Stimulated activated CD8-positive, alpha-beta memory T cell treated with anti-CD3 and anti-CD28 coated beads, Interleukin-2, amount 100 ng/mL, for 1 hour (primary cell): ENCODE results near the gene EPG5.

ENCODE experiments used
- DNase-seq, 2 donors: peaks; one replicate each; pipeline ENCODE4 v3.0.0-alpha.2; 2020; ENCODE audit warnings: low read depth in 2 of 2

The EPG5 gene

GRCh38 chr18:45913276-45913675, 53.9 kb downstream of the EPG5 start:
- DNase-seq, result no peak

DNA sequence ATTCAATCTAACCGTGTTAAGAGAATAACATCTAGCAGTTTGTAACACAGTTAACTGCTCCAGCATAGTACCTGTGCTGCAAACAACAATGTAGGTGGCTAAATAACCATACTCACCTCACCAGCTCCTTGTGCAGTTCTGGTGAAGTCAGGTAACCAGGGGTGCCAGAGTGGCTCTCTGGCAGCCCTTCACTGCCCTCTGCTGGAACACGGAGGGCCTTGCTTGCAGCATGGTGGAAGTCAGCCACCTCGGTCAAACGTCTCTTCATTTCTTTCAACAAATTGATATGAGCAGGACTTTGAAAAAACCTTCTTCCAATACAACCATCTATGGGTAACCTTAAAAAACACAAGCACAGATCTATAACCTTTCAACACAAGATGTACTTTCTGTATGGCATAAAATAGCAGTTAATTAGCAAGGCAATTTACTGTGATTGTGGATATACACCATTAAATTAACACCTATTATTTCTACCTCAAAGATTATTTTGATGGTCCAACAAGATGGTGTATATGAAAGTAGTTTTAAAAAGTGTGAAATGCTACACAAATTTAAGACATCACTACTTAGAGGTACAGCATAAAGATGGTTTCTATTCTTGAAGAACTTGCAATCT, 56.6 kb downstream of the EPG5 start:
- DNase-seq, result peak; percentile 5 to 18

DNA sequence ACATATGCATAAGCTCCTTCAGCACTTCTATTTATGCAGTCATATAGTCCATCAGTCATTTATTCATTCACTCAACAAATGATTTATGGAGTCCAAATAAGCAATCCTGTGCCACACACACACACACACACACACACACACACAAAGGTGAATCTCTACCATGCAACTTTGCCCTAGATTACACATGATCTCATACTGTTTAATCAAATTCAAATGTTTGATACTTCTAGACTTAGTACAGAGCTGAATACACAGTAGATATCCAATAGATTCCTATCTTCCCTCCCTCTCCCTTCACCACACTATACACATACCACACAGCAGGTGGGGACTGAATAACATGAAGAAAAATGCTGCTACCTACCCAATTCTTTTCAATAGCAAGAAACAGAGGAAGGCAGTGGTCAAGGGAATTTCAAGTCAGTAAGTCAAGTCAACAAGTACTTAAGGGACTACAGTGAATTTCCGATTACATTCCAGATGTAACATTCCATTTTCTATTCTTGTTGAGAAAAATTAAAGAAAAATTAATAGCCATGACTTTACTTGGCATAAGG, 65.4 kb downstream of the EPG5 start:
- DNase-seq, result no peak

DNA sequence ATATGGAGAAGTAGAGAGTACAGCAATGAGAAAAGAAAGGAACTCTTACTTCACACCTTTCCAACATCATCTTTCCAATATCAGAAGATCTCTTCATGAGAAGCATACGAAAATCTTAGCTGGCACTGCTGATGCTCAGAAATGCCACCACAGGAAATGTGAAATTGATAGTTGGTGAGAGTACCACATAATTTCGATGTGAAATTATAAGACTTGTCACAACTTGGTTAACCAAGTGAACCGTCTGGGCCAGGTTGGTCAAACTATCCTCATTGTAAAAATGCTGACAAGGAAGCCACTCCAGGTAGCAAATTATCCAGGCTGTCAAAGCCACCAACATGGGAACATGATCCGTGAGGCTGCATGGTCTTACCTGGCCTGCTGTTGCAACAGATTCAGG, 66.5 kb downstream of the EPG5 start:
- DNase-seq, result no peak

GRCh38 chr18:45896991-45897390, 70.1 kb downstream of the EPG5 start:
- DNase-seq, result no peak

- no peak for DNase-seq
These were observed 70.7 kb downstream of the EPG5 start for GRCh38 chr18:45896452-45896851.

GRCh38 chr18:45895339-45895738, 71.8 kb downstream of the EPG5 start:
- no peak for DNase-seq

- DNase-seq, result no peak
These were observed 72.3 kb downstream of the EPG5 start for GRCh38 chr18:45894818-45895217.

DNA sequence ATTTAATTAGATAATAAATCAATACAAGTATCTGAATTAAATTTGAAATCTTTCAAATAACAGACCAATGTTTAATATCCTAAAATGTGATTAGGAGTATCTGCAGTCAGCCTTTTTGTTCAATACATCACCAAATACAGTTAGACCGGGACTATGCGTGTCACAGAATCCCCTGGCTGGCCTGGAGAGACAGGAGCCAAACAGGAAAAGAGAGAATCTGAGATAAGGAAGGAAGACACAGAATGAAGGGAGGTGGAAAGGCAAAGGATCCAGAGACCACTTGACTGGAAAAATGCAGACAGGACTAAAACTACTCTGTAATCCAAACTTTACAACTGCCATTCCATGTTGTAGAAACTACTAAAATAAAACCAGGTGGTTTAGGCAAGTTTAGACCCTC, 75.3 kb downstream of the EPG5 start:
- DNase-seq, result no peak

GRCh38 chr18:45890606-45891005, 76.5 kb downstream of the EPG5 start:
- DNase-seq, result no peak

DNA sequence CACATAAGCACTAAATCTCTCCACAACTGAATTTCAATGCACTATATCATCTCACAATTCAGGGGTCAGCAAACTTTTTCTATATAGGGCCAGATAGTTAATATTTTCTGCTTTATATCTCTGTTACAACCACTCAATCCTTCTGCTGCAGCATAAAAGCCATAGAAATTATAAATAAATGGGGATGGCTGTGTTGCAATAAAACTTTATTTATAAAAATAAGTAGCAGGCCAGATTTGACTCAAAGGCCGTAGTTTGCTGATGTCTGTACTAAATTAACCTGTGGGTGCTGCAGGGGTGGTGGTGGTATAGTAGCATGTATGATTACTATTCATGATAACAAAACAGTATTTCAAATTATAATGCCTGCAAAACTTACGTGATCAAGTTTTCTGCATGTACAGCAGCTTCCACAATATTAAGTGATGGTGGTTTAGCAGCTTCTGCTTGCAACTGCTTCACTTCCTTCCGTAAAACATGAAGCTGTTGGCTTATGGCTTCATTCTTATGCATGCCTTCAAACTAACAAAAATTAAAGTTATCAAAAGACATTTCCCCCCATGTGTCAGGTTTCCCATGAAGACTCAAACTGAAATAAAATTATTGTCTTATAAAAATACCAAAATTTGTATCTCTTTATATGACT, 77.6 kb downstream of the EPG5 start:
- no peak for DNase-seq

- no peak for DNase-seq
These were observed 79.5 kb downstream of the EPG5 start for GRCh38 chr18:45887585-45887984.

GRCh38 chr18:45880876-45881558, 86.1 kb downstream of the EPG5 start:
- no peak for DNase-seq

- DNase-seq, result peak; percentile 45 to 46
These were observed 87.2 kb downstream of the EPG5 start for GRCh38 chr18:45879681-45880655.

GRCh38 chr18:45877403-45877802, 89.7 kb downstream of the EPG5 start:
- no peak for DNase-seq

DNA sequence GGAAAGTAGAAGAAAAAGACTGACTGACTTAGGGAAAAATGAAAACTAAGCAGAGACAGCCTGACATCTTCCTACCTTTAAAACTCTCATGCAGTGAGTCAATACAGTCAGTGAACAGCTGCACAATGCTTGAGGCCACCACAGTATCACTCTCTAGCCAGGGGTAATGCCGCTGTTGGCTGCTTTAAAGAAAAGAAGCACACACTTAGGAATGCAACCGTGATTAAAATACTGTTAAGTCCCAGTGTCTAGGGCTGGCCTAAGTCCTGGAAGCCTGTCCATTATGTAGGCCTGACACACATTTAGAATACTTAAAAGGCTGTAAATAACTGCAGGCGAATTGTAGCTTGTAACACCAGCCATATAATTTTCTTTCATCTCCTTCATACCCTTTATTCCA, 91.0 kb downstream of the EPG5 start:
- DNase-seq, result no peak

DNA sequence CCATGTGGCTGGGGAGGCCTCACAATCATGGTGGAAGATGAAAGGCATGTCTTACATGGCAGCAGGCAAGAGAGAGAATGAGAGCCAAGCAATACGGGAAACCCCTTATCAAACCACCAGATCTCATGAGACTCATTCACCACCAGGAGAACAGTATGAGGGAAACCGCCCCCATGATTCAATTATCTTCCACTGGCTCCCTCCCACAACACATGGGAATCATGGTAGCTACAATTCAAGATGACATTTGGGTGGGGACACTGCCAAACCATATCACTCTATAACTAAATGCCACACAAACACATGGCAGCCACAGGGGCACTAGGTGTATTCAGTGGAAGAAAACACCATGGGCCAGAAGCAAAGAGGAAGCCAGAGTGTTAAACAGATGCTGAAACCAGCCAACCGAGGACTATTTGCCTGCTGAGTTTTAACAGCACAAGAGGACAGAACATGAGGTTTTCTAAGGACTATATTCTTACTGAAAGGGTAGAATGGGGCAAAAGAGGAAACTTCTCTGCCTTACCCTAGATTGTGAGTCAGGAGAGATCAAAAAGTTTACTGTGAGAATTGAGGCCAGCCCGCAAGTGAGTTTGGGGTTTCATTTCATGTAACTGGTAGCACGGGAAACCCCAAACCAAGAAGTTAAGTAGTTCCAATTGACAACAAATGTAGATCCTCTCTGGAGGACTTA, 92.5 kb downstream of the EPG5 start:
- peak in 1 of 2 donors; percentile 22 for DNase-seq

GRCh38 chr18:45871431-45872084, 95.6 kb downstream of the EPG5 start:
- no peak for DNase-seq

GRCh38 chr18:45870419-45870818, 96.7 kb downstream of the EPG5 start:
- DNase-seq, result no peak

DNA sequence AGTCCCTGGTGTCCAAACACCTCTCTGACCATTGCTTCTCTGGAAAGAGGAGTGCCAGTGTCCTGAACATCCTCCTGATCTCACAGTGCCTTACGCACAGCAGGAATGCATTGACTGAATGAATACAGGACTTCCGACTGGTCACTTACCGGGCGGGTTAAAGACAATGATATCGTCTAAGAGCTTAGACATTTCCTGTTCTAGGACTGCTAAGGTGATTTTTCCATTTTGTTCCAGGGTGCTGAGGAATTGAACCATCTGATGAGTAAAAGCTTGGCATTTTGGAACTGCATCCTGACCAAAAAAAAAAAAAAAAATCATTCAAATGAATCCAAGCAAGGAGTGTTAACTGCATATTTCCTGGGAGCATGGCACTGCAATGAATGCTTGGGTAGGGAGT, 101.7 kb downstream of the EPG5 start:
- DNase-seq, result no peak

DNA sequence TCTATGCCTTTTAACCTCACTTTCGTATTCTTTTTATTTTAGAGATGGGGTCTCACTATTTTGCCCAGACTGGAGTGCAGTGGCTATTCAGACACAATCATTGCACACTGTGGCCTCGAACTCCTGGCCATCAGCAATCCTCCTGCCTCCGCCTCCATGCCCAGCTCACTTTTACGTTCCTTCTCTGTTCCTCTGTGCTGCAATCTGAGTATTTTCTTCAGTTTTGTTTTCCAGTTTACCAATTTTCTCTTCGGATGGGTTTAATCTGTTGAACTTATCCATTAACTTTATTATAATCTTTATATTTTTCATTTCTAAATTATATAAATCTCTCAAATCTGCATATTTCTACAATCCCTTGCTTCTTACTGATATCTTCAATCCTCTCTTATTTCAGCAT, 103.0 kb downstream of the EPG5 start:
- no peak for DNase-seq
